GM15510 (cell line): ENCODE results near the gene ADAMTSL5.
A peak's percentile ranks its signal among the peaks of the same experiment; 100 is the strongest.

Experiments
- POLR2A ChIP-seq: IDR thresholded peaks from 3 replicates; pipeline ENCODE4 v1.6.1; 2011; ENCODE audit warnings: borderline replicate concordance; ENCODE audit not compliant: insufficient read length; ENCODE audit errors: extremely low read depth

Gene ADAMTSL5

DNA sequence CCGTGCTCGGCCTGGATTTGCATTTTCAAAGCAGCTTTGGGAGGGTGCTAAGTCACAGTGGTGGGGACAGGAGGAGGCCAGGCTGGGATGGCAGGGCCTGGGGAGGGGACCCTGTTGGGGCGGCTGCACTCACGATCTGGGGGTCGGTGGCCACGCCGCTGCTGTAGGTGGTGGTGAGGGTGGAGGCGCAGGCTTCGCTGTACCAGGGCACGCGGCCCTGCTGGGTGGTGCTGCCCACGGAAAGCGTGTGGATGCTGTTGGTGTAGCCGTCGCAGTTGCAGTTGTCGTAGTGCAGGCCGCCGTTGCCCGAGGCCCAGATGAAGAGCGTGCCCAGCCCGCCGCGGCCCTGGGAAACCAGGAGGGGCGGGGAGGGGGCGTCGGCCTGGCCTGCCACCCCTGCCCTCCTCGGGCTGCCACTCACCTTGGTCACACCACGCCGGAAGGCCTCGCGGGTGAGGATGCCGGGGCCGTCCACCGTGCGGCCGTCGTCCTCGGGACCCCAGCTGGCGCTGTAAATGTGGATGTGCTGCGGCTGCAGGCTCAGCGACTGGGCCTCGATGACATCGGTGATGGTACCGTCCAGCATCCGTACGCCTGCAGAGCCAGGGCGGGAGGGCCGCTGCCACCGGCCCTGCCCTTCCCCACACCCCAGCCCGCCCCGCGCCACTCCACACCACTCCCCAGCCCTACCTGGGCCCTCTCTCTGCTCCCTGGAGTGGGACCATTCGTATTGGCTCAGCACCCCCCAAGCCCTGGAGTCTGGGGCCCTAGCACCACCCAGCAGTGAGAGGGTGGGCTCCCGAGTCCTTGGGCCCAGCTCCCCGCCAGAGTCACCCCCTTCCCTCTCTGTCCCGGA lies 25.9 kb downstream of the ADAMTSL5 start:
- TF ChIP-seq POLR2A = no peak

DNA sequence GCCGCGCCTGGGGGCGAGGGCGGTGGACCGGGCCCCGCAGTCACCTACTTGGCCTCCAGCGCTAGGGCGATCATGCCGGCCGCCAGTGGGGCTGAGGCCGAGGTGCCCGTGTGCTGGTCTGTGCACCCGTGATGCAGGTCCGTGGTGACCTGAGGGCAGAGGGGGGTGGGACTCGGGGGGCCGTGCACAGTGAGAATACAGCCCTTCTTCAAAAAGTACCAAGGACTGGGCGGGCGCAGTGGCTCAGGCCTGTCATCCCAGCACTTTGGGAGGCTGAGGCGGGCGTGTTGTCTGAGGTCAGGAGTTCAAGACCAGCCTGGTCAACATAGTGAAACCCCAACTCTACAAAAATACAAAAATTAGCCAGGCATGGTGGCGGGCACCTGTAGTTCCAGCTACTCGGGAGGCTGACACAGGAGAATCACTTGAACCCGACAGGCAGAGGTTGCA lies 28.8 kb downstream of the ADAMTSL5 start:
- no peak for TF ChIP-seq POLR2A

- TF ChIP-seq POLR2A = no peak
Measured at GRCh38 chr19:1483131-1483978, 29.5 kb downstream of the ADAMTSL5 start.

GRCh38 chr19:1482361-1483130 lies 30.3 kb downstream of the ADAMTSL5 start:
- TF ChIP-seq POLR2A = no peak

DNA sequence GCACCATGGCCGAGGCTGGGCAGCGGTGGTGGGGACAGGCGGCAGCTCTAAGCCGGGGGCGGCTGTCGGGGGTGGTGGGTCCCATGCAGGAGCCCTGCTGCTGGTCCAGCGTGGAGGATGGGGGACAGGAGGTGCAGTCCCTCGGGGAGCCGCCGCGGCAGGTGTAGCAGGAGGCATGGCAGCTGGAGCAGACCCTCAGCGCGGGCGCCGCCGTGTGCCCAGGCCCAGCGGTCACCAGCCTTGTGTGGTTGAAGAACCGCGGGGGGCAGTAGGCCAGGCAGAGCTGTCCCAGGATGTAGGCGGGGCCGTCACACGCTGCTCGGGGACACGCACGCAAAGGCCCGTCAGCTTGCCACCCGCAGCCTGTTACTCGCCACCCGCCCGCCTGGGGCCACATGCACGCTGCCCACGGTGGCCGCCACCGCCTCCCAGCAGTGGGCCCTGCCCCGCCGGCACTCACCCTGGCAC lies 30.9 kb downstream of the ADAMTSL5 start:
- no peak for TF ChIP-seq POLR2A

DNA sequence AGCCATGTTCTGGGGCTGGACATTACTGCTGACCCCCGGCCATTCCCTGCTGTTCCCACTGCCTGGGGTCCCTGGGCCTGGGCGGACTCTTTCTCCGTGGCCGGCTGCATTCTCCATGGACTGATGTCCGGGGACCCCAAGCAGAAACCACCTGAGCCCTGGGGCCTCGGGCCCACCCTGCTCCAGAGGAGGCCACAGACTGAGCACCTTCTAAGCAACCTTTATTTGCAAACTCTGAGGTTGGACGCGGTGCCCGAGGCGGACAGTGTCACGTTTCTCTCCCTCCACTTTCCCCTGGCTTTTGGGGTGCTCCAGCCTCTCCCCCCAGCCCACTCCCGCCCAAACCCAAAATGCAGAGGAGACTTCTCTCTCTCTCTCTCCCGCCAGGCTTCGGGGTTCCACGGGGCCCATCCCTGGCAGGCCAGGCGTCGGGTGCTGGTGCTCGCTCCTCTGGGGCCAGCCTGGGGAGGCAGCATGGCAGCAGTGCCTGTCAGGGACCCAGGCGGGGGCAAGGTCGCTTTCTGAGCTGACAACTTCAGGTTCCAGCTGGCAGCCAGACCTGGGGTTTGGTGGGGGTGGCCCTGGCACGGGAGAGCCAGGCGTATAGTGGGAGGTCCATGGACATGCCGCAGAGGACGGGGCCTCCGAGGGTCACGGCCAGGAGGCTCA lies 31.5 kb downstream of the ADAMTSL5 start:
- TF ChIP-seq POLR2A = no peak

- TF ChIP-seq POLR2A = peak; percentile 91
Measured at GRCh38 chr19:1478934-1479707, 33.7 kb downstream of the ADAMTSL5 start, which contains the start of gene C19orf25. Gene C19orf25 (minus strand): TSS chr19:1479215. CDS start chr19:1478903, 312 bp downstream.

DNA sequence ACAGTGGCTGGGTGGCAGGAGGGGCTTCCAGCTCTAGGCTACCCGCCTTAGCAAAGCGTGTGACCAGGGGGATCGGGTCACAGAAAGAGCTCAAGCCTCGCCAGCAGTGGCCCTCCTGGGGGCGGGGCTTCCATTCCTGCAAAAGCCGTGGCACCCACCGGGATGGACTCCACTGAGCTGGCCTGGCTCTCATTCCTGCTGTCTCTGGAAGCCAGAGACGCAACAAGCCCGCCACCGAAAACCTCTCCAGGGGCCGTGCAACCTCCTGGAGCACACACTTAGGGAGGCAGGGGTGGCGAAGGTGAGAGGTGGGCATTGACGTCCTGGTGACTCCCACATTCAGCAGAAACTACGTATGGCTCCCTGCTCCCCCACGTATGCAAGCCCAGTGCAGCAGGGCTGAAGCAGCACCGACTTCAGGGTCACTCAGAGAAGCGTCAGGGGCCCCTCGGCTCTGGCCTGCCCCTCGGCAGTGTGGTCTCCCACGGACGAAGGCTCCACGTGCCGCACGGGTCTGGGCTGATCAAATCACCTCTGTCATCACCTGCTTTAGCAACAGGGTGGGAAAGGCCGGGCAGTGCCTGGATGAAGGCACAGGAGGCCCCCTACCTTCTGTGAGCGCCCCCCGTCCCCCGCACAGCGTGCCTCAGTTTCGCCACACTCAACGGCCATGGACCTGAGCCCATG lies 36.9 kb downstream of the ADAMTSL5 start:
- TF ChIP-seq POLR2A = no peak

DNA sequence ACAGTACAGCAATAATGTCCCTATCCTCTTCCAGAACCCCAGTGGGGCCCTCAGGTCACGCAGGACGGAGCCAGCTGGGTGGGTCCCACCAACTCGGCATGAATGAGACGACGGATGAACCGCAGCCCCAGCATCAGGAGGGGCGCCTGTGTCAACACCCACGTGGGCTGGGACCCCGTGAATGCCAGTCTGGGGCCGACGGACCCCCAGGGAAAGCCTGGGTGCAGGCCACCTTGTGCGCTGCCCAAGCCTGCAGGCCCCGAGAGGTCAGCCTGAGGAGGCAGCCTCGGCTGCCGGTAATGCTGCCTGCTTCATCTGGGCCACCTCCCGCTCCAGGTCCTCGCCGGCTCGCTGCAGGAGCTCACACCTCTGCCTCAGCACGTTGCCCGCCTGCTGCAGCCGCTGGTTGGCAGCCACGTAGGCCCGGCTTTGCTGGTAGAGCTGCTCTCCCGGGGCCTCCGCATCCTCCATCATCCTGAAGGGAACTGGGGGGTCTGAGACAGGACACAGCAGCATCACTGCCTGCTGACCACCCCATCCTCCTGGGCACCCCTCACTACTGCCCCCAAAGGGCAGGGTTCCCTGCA lies 38.0 kb downstream of the ADAMTSL5 start:
- no peak for TF ChIP-seq POLR2A

DNA sequence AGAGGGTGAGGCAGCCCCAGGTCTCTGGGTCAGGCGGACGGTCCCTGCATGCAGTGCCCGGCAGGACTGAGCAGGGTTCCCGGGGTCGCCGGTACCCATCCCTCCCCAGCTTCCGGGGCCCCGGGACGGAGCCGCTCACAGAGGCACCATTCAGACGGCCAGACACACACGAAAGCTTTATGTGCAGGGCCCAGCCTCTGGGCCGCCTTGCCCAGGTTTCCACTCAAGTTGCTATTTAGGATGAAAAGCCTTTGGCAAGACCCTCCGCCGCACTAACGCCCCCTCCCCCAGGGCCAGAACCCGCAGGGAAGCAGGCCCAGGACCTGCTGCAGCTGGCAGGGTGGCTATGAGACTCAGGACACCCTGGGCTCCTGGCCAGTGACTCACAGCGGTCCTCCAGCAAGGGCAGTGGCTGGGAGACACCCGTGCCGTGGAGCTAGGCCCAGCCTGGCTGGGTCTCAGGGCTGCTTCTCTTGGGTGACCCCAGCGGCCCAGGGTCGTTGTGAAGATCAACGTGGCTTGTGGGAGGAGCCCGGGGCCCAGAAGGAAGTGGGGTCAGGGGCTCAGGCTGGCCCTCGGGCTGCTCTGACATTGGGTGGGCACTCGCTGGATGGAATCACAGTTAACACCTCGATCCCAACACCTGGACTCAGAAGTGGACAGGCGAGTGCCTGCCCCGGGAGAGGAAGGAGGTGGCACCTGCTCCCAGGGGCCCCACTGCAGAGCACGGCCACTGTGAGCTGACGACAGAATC lies 38.6 kb downstream of the ADAMTSL5 start:
- no peak for TF ChIP-seq POLR2A

DNA sequence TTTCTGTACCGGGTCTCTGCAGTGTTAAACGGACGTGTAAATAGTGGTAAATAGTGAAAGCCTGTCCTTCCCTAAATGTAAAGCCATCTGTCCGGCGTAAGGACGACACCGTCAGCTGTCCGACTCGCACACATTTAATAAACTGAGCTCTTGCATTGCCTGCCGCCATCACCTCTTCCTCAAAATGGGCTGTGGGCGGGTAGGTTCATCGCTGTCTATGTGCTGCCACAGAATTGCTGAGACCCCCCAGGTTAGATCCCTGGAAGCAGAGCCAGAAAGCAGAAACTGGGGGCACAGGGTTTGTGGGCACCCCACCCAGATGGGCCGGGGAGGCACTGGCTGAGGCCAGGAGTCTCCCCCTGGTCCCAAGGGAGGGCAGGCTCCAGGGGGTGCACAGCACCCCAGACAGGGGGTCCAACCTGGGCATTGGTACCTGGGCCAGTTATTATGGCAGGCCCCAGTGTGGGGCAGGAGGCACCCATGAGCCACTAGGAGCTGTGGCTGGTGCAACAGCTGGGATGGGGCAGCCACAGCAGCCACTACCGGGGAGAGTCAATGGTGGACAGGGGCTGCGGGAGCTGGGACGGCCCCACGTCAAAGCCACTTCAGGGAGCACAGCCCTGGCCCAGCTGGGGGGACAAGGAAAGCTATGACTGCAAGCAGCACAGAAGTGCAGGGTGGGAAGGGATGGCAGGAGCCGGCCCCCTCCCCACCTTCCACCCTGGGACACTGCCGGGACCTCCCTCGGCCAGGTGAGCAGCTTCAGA lies 39.6 kb downstream of the ADAMTSL5 start:
- no peak for TF ChIP-seq POLR2A
